HG02885 (cell line): Measurements from ENCODE around the gene MICAL3.

Experiments
- ATAC-seq: cut with Tn5 transposase; IDR thresholded peaks from one replicate; pipeline ENCODE4 v1.9.1; 2021; ENCODE audit warnings: mild to moderate bottlenecking; ENCODE audit not compliant: unreplicated experiment, poor library complexity

MICAL3 gene

DNA sequence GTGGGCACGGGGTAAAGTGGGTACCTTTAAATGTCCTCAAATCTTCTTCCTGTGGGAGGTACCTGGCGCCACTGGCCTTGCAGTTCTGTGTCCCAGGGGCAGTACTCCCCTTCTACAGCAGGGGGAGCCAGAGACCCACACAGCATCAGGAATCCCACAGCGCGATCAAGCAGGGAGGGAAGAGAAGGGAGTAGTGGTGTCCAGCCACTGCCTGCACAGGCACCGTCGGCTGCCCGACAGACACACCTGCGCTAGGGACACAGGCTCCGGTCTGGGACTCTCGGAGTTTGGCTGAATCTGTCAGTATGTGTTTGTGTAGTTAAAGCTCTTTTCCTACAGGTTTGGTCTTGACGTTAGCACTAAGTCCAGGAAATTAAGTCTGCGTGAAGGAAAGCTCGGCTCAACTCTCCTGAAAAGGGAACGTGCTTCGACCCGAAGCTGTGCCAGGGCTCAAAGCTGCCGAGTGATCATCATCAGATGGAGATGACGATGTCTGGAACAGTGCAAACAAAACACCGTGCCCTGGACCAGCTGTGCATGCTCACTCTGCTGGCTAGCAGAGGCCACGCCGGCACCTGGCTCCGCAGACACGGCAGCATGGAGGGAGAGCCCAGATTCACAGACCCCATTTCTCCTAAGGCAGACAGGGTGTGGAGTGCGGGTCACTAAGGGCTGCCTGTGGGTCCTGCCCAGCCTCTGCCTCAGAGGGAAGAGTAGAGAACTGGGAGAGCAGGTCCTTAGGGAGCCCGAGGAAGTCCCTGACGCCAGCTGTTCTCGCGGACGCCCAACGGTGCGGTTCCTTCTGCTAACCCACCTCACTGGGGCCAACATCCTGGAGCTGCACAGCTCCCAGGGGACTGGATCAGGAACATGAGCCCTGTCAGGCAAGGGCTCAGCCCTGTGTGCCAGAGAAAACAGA is 194.1 kb downstream of the MICAL3 start:
- peak; percentile 78 for ATAC-seq

DNA sequence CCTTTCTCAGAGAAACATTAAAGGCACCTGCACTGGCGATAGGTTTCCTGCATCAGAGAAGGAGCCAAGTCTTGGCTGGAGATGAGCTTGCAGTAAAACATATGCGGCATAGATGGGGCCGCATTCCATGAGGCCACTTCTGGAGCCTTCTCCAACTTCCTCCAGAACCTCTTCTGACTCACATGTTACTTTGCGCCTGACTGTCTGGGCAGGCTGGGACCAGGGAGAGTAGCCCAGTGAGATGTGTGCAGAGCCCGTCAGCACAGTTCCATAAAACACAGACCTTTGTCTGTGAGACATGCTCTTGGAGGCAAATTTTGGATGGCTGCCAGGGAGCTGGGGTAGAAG is 194.7 kb downstream of the MICAL3 start:
- ATAC-seq: no peak

DNA sequence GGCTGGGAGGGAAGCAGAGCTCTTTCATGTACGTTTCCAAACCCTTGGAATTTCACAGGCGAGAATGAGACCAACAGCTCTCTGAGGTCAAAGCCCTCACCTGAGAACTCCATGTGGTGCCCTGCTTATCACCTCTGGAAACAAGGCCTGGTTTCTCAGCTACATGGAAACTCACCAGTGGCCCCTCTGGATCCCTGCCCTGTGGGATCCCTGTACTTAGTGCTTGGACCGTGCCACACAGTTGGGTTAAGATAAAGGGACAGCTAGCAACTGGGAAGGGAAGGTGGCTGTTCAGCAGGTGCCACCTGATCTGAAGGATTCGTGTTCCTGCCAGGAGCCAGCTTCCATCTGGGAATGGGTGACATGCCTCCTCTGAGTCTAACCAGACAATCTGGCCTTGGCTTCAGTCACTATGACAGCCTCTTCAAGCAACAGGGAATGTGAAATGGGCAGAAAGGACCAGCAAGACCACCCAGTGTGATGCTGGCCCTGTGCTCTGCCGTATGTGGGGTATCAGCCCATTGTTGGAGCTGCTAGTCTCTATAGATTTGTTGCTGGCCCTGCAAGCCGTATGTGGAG is 195.8 kb downstream of the MICAL3 start:
- no peak for ATAC-seq

DNA sequence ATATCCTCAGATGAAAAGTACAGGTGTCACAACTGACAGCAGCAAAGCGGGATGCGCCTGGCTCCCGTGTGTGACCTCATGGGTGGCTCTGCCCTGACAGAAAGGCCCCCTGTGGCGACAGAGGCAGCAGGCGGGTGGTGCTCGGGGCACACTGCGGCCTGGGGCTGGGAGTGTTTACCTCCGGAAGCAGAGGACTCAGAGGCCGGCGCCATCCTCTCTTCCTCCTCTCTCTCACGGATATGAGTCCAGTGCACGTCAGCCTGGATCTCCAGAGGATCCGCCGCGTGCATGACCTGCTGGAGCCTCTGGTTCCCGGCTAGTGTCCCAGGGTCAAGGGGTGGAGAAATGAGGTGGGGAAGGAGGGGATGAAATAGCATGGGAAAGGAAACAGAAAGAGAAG is 196.9 kb downstream of the MICAL3 start:
- no peak for ATAC-seq

DNA sequence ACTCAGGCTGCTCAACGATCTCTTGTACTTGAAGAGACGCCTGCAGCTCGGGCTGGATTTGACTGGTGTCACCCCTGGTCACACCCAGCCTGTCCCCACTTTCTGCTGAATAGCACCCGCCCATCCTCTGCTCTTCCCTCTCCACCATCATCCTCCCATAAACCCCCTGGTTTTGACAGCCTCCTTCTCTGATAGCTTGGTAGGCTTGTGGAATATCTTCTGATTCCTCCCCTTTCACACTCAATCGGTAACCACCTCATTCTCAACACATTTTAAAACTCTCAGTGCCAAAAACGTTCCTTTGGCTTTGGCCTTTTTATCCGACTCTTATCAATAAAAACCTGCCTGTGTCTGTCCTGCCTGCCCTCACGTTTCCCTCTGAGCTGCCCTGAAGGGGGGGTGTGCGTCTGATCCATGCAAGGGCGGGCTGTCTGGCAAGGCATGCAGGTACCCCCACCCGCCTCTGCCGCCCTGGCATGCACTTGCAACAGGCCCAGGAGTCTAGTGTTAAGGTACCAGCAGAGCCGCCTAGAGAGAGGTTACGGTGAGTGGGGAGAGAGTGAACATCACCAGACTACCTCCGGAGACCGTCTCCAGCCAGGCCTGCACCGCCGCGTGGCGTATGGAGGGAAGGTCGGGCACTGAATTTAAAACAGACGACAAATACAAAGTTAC is 198.3 kb downstream of the MICAL3 start:
- no peak for ATAC-seq

DNA sequence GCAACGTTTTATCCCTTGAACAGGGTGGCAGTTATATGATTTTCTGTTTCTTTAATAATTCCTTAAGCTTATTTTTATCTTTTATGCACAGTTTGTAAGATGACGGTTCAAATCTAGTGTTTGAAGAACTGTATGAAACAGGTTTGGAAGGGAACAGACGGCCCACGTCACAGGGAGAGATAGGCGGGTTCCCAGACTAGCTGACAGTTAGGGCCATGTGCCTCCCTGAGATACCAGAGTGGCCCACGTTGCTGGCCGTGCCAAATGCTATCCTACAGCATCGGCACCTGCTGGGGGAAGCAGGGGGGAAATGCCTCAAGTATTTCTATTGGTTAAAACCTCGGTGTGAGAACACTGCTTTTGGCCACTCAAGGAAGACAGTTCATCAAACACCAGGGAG is 199.9 kb downstream of the MICAL3 start:
- no peak for ATAC-seq

DNA sequence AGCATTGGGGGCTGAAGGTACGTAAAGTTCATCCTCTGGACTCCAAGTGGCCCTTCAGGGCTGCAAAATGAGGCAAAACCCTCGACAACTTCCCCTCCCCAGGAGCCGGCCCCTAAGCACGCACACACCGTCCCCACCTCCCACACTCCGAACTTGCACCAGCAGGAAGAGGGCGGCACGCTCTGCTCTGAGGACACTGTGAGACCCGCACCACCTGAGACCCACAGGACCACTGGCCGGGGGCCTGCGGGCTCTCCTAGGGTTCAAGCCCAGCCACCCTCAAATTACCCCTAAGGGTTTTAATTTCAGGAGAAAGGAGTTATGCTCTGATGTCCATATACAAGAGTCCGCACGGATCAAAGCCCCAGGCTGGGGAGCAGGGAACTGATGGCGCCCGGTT is 200.4 kb downstream of the MICAL3 start:
- no peak for ATAC-seq

DNA sequence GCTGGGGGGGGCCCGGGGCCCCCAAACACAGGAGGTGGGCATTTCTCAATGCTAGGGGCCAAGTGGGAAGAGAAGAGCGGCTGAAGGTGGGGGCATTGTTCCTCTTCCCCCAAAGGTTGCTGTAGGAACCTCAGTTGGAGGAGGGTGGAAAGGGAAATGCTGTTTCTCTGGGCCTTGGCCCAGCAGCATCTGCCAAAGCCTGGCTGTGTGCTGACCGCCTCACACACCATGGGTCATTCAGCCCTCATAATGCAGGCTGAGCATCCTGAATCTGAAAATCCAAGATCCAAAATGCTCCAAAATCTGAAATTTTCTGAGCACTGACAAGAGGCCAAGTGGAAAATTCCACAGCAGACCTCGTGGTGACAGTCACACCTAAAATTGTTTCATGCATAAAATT is 201.1 kb downstream of the MICAL3 start:
- no peak for ATAC-seq

DNA sequence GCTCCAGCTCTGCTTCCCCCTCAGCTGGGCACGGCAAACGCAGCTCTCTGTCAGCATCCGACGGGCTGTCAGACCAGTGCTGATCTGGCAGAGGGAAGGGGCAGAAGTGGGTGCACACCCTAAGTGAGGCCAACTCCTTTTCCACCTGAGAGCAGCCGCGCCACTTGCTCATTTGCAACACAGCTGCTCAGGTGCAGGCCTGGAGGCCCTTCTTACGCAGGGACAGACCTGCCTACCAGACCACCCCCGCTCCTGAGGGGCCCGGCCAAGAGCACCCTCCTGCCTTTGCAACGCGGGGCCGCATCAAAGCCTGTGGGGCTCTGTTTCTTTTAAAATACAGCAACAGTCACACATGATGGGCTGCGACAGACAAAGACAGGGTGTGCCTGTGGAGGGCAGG is 202.3 kb downstream of the MICAL3 start:
- ATAC-seq: no peak

DNA sequence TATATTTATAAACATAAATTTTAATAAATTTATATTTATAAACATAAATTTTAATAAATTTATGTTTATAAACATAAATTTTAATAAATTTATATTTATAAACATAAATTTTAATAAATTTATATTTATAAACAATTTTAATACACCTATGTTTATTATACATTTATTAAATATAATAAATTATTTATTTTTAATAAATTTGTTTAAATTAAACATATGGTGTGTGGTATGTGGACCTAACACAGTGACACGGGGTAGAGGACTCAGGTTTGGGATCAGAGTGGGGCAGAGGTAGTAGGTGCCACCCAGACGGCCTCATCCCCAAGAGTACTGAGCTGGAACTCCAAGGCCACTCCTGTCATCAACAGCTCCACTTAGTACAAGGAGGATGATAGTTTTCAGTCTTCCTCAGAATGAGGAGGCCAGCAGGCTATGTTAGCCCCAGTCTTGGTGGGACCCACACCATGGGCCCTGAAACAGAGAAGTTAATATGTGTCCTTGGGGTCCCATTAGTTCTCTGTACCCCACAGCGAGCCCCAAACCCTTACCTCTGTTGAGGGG is 203.4 kb downstream of the MICAL3 start:
- ATAC-seq: no peak

DNA sequence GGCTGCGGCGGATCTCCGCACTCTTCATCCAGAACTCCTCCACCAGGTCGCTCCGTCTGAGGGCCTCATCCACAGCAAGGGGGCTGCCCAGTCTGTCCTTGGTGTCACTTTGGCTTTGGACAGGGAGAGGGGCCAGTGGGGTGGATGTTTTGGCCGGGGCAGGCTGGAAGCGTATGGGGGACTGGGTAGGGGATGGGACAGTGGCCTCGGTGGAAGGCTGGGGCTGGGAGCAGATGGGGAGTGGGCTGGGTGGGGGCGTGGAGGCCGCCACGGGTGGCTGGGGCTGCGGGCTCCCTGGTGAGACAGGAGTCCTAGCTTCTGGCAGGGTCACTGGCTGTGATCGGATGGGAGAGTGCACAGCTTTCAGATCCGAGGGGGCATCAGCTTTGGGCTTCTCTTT is 205.7 kb downstream of the MICAL3 start:
- no peak for ATAC-seq

DNA sequence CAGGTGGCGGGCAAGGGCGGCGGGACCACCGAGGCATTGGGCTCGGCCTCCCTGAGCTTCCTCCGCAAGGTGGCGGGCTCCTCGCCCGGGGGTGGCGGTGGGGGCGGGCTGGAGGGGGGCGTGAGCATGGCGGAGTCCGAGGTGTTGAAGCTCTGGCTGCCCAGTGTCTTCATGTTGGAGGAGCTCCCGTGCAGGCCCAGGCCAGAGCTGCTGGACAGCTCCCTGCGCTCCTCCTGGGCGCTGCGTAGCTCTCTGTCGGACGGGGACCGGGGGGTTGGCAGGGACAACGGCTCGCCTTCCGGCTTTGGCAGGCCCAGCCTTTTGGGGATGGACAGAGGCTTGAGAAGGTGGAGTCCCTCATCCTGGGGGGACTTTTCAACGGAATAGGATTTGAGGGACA is 206.2 kb downstream of the MICAL3 start:
- ATAC-seq: no peak

DNA sequence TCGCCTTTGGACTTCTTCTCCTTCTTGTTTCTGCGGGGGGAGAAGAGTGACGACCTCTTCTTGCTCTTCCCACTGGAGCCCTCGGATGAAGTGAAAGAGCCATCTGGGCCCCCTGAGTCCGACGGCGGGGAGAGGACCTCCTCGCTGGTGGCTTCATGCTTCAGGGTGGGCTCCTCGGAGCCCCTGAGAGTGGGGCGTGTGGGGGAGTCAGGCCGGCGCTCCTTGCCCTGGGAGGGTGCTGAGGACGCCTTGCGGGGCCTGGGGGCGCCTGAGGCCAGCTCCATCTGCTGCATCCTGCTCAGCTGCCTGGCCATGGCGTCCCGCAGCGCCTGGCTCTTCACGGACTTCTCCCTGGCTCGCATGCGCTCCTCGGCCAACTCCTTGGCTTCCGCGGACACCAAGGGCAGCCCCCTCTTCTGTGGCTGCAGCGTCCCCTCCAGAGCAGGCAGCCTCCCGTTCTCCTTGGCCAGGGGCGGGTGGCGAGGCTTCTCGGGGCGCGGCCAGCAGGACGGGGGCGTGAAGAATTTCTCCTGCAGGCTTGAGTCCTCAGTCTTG is 206.8 kb downstream of the MICAL3 start:
- ATAC-seq: no peak

DNA sequence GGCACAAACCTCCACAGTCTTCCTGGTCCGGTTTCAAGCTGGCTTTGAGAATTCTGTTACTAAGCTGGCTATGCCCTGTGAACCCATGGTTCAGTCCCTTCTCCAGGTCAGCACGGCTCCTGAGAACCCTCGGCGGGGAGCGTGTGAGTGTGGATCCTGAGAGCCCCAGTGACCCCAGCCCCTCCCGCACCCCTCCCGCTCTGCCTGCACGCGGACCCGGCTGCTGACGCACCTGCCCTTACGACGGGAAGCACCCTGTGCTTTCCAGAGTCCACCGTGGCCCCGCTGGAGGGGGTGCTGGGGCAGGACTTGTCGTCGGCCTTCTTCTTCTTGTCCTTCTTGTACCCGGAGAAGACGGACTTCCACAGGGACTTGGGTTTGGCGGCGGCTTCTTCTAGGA is 207.3 kb downstream of the MICAL3 start:
- ATAC-seq: no peak

DNA sequence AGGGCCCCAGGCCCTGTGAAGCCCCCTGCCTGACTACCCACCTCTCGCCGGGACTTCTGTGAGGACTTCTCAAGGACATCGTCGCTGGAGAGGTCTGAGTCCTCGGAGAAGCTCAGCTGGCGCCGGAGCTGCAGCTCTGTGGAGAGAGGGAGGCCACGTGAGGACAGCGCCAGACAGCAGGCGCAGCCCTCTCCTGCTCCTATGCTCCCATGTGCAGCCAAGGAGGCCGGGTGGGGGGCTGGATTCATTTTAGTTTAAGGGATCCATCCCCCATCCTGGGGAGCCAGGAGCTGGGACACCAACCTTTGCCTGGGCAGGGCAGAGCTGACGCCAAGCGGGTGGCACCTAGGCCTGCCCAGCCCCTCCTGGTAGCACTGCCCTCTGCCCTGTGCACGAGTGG is 207.7 kb downstream of the MICAL3 start:
- ATAC-seq: no peak

DNA sequence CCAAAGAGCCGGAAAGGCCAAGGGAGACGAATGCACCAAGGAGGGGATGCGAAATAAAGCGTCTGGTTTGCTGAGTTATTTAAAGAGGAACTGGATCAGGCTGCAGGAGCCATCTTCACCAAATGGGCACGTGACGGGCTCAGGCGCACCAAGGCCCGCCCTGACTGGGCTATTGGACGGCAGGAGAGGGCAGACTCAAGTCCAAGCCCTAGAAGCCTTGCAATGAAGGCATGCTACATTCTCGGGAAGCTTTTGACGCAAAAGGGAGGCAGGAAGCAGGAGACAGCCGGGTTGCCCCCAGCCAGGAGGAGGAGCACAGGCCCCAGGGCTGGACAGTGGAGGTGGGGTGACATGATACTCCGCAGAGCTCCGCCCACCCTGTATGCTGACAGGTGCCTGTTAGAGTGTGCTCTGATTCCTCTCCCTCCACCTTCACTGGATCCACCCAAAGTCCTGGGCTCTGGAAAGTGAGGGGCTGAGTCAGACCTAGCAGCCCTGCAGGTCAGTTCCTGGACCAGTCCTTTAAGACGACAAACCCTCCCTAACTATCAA is 208.6 kb downstream of the MICAL3 start:
- no peak for ATAC-seq

DNA sequence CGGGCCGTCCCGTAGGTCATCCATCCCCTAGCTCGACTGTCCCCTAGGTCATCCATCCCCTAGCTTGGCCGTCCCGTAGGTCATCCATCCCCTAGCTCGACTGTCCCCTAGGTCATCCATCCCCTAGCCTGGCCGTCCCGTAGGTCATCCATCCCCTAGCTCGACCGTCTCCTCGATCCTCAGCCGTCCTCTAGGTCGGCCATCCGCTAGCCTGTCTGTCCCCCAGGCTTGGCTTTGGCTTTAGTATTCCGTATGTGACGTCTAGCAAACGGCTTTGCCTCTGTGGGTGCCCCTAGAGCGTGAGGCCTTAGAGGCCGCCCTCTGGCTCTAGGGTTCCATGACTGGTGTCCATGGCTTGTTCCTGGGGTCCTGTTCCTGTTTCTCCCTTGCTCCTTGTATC is 209.5 kb downstream of the MICAL3 start:
- ATAC-seq: no peak

DNA sequence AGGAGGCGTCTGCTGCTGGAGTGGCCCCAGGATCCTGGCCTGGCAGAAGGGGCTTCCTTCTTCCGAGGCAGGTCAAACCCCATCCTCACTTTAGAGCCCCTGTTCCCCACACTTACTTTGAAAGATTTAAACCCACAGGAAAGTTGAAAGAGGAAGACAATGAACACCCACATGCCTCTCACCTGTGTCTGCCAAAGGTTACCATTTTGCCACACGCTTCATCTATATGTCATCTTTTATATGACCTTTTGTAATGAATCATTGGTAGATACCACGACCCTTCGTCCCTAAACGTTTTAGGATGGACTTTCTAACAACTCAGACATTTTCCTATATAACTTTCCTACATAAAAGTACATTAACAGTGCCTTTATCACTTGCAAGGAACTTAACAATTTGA is 210.3 kb downstream of the MICAL3 start:
- no peak for ATAC-seq

DNA sequence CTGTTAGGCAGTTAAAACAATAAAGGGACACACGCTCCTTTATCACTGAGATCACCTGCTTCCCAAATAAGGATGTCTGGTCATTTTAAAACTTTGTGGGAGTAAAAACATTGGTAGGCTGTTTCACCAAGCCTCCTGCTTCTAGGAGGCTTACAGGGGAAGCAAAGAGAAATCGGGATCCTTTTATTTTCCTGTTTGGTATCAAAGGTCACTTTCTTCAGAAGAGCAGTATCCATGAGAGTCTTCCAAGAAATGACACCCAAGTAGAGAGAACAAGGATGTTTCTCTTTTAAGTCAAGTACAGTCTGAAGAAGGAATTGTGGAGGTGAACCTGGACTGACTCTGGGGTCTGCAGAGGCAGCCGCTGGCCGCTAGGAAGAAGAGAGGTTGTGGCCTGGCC is 213.2 kb downstream of the MICAL3 start:
- no peak for ATAC-seq

DNA sequence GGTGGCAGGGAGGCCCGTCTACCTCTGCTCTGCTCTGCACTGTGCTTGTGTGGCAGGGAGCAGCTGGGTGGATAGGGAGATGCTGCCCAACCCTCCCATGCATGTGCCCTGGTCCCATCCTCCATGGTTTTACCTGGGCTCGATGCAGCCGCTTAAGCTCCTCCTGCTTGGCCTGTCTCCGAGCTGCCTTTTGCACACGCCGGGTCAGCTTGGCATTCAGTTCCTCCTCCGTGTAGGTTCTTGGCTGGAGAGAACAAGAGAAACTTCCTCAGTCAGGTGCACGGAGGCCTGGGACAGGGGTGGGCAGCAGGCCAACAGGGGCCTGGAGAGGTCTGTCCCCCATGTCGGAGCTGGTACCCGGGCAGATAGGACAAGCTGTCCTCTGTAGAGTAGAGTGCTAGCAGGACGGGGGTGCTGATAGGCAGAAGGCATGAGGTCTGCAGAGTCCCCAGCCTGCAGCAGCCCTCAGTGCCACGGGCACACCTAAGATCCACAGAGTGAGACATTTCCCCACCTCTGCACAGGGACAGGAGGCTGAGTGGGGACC is 213.7 kb downstream of the MICAL3 start:
- ATAC-seq: no peak
